Astrocyte of the cerebellum (primary cell): ENCODE data around the gene RAI14.

Source experiments
- DNase-seq: peaks from one replicate; pipeline ENCODE4 v3.0.0-alpha.2; 2011; ENCODE audit warnings: low read depth
- H3K4me3 ChIP-seq: 2 replicates; pipeline ENCODE4 v1.5.1; 2011; ENCODE audit warnings: mild to moderate bottlenecking, low read depth, low read length, moderate library complexity
- CTCF ChIP-seq: IDR thresholded peaks from 2 replicates; pipeline ENCODE4 v1.5.1; 2012; ENCODE audit warnings: low read length, low read depth, moderate library complexity, mild to moderate bottlenecking; ENCODE audit errors: missing control alignments
- in situ Hi-C: cut with HindIII; loops from 2 replicates; pipeline ENCODE4 v1.10.0; 2017; ENCODE audit warnings: low sequenced_read_pairs

RAI14 gene

GRCh38 chr5:34632807-34633422 lies 23.2 kb upstream of the RAI14 start:
- TF ChIP-seq CTCF, result no peak
- in situ Hi-C loops, result loop anchor here (10.0 kb wide), 1 partner anchor 108 kb away; no protein-coding TSS in a partner anchor

GRCh38 chr5:34639852-34640626 lies 16.1 kb upstream of the RAI14 start:
- peak; percentile 79 for DNase-seq
- H3K4me3 ChIP-seq, result no peak overlapping the region
- no peak for TF ChIP-seq CTCF
- in situ Hi-C loops, result loop anchor here (10.0 kb wide), 1 partner anchor 115 kb away; no protein-coding TSS in a partner anchor

More at GRCh38 chr5:34632807-34633422, 23.2 kb upstream of the RAI14 start:
- DNase-seq, result no peak
- H3K4me3 ChIP-seq, result no peak overlapping the region

- in situ Hi-C loops, result no loop called here
- no peak overlapping the region for H3K4me3 ChIP-seq
- no peak for DNase-seq
- no peak for TF ChIP-seq CTCF
Measured at GRCh38 chr5:34648039-34648839, 7.9 kb upstream of the RAI14 start.

- H3K4me3 ChIP-seq, result no peak overlapping the region
- in situ Hi-C loops, result no loop called here
- no peak for TF ChIP-seq CTCF
- DNase-seq, result no peak
Measured at GRCh38 chr5:34648840-34649158, 7.3 kb upstream of the RAI14 start.

- in situ Hi-C loops, result loop anchor here (5.0 kb wide), 1 partner anchor 36 kb away; no protein-coding TSS in a partner anchor
- TF ChIP-seq CTCF, result no peak
- no peak overlapping the region for H3K4me3 ChIP-seq
- no peak for DNase-seq
Measured at GRCh38 chr5:34651791-34652190, 4.3 kb upstream of the RAI14 start.

- no peak for TF ChIP-seq CTCF
- H3K4me3 ChIP-seq, result no peak overlapping the region
- no peak for DNase-seq
- in situ Hi-C loops, result loop anchor here (5.0 kb wide), 1 partner anchor 35 kb away; no protein-coding TSS in a partner anchor
Measured at GRCh38 chr5:34652466-34652865, 3.7 kb upstream of the RAI14 start.
